IMR-90 (cell line): ENCODE measurements around the gene FSIP2. TPM values are rescaled to one million over a fixed set of nuclear protein-coding genes. Genes with fewer than 3 reads are reported as not detected.
"Not testable (repeated sequence)": the region's sequence is repeated elsewhere in the genome, so short reads cannot be mapped to it uniquely, and the experiment has no call there.

Experiments used
- ATAC-seq: fragments of 200-7000 bp; cut with Tn5 transposase; 2 replicates; pipeline ENCODE4 v1.9.1; 2020; ENCODE audit warnings: low read depth, mild to moderate bottlenecking, moderate library complexity
- BruUV-seq: library from RNA; stranded (reverse); fragments of 400-500 nt; replicated peaks from 2 replicates; lab custom pipeline; 2021; lab: Mats Ljungman, UMichigan
- CTCF ChIA-PET: fragments of 300-600 bp; formaldehyde crosslinking; extraction: SDS; loops from one replicate; lab custom pipeline; 2021; ENCODE audit warnings: antibody characterized with exemption; lab: Yijun Ruan, JAX
- POLR2A ChIA-PET: fragments of 300-600 bp; sonication (Branson Sonifier 250); formaldehyde crosslinking; loops from one replicate; lab custom pipeline; 2022; ENCODE audit warnings: antibody characterized with exemption; ENCODE audit not compliant: unreplicated experiment; lab: Charles Lee
- DNase-seq: peaks from one replicate; pipeline ENCODE4 v3.0.0; 2013
- H2AFZ ChIP-seq: replicated peaks from 2 replicates; pipeline ENCODE3; 2013; ENCODE audit warnings: low read length, mild to moderate bottlenecking; ENCODE audit not compliant: poor library complexity
- H2AK5ac ChIP-seq: 2 replicates; pipeline ENCODE4 v1.6.1; 2013; ENCODE audit warnings: low read depth, low read length, inconsistent platforms
- H2AK9ac ChIP-seq: replicated peaks from 2 replicates; pipeline ENCODE3; 2013; ENCODE audit warnings: mild to moderate bottlenecking, low read depth, low read length, moderate library complexity; ENCODE audit not compliant: poor library complexity
- H2BK120ac ChIP-seq: 2 replicates; pipeline ENCODE4 v1.6.1; 2013; ENCODE audit warnings: low read depth, low read length, inconsistent platforms
- H2BK15ac ChIP-seq: 3 replicates; pipeline ENCODE4 v1.6.1; 2013; ENCODE audit warnings: low read depth, low read length, inconsistent platforms
- H2BK20ac ChIP-seq: 2 replicates; pipeline ENCODE4 v1.6.1; 2013; ENCODE audit warnings: low read depth, mild to moderate bottlenecking, inconsistent platforms, low read length, moderate library complexity
- H2BK5ac ChIP-seq: 2 replicates; pipeline ENCODE4 v1.6.1; 2013; ENCODE audit warnings: mild to moderate bottlenecking, low read depth, low read length, inconsistent platforms; ENCODE audit not compliant: poor library complexity, severe bottlenecking
- H3K14ac ChIP-seq: replicated peaks from 2 replicates; pipeline ENCODE4 v1.6.1; 2013; ENCODE audit warnings: low read depth, low read length, inconsistent platforms
- H3K18ac ChIP-seq: 2 replicates; pipeline ENCODE4 v1.6.1; 2013; ENCODE audit warnings: low read depth, low read length, control low read depth
- H3K23ac ChIP-seq: 2 replicates; pipeline ENCODE4 v1.6.1; 2013; ENCODE audit warnings: low read depth, low read length, inconsistent platforms
- H3K27ac ChIP-seq: 2 replicates; pipeline ENCODE4 v1.5.1; 2013; ENCODE audit warnings: mild to moderate bottlenecking, control low read depth, low read length; ENCODE audit not compliant: insufficient read depth
- H3K27me3 ChIP-seq: 2 replicates; pipeline ENCODE4 v1.6.1; 2013; ENCODE audit warnings: low read length; ENCODE audit not compliant: control insufficient read depth, insufficient read depth
- H3K36me3 ChIP-seq: 2 replicates; pipeline ENCODE4 v1.6.1; 2013; ENCODE audit warnings: low read length, mixed read lengths; ENCODE audit not compliant: control insufficient read depth, insufficient read depth
- H3K4ac ChIP-seq: 2 replicates; pipeline ENCODE4 v1.6.1; 2013; ENCODE audit warnings: low read depth, low read length, inconsistent platforms
- H3K4me1 ChIP-seq: 2 replicates; pipeline ENCODE4 v1.6.1; 2013; ENCODE audit warnings: low read length, mixed read lengths; ENCODE audit not compliant: control insufficient read depth, insufficient read depth
- H3K4me2 ChIP-seq: 2 replicates; pipeline ENCODE4 v1.6.1; 2013; ENCODE audit warnings: low read depth, mild to moderate bottlenecking, control low read depth, low read length, moderate library complexity
- H3K4me3 ChIP-seq: 2 replicates; pipeline ENCODE4 v1.5.1; 2013; ENCODE audit warnings: low read depth, mild to moderate bottlenecking, control low read depth, low read length, moderate library complexity; ENCODE audit not compliant: insufficient read depth
- H3K56ac ChIP-seq: 2 replicates; pipeline ENCODE4 v1.6.1; 2013; ENCODE audit warnings: low read length, inconsistent platforms; ENCODE audit not compliant: insufficient read depth; ENCODE audit errors: extremely low read depth
- H3K79me1 ChIP-seq, 2 experiments: 2 replicates each; pipeline ENCODE4 v1.6.1; 2013; ENCODE audit warnings: low read length in 2 of 2, inconsistent platforms in 1 of 2, low read depth in 1 of 2
- H3K9ac ChIP-seq: 2 replicates; pipeline ENCODE4 v1.6.1; 2013; ENCODE audit warnings: low read depth, low read length, control low read depth
- H3K9me1 ChIP-seq: 2 replicates; pipeline ENCODE4 v1.6.1; 2013; ENCODE audit warnings: low read length, inconsistent platforms; ENCODE audit not compliant: insufficient read depth
- H3K9me3 ChIP-seq: 2 replicates; pipeline ENCODE4 v1.6.1; 2013; ENCODE audit warnings: low read length; ENCODE audit not compliant: control insufficient read depth, insufficient read depth
- H4K20me1 ChIP-seq: 2 replicates; pipeline ENCODE4 v1.6.1; 2013; ENCODE audit warnings: low read length, inconsistent platforms; ENCODE audit not compliant: insufficient read depth
- H4K5ac ChIP-seq: 2 replicates; pipeline ENCODE4 v1.6.1; 2013; ENCODE audit warnings: mild to moderate bottlenecking, low read depth, low read length, control low read depth
- H4K8ac ChIP-seq, 2 experiments: 2 replicates each; pipeline ENCODE4 v1.6.1; 2013; ENCODE audit warnings: low read depth in 2 of 2, low read length in 2 of 2, control low read depth in 1 of 2, inconsistent platforms in 1 of 2
- H4K91ac ChIP-seq: 2 replicates; pipeline ENCODE4 v1.6.1; 2013; ENCODE audit warnings: low read depth, low read length, inconsistent platforms; ENCODE audit not compliant: insufficient read depth
- WGBS, 2 experiments: methylation state at CpG; one replicate each; pipeline versions ENCODE4 v1.1.5 to v1.1.7; 2013; ENCODE audit warnings: missing lambda C conversion rate in 2 of 2; ENCODE audit not compliant: insufficient read length in 1 of 2; ENCODE audit errors: extremely low coverage in 2 of 2; 5-methylcytosine and 5-hydroxymethylcytosine counted together
- dilution Hi-C: fragments of 300-500 bp; cut with HindIII; formaldehyde crosslinking; loops from one replicate; pipeline ENCODE4 v1.14.3; 2018; ENCODE audit warnings: low sequenced_read_pairs; ENCODE audit not compliant: unreplicated experiment
- in situ Hi-C: fragments of 300-500 bp; cut with MboI; formaldehyde crosslinking; loops from 3 replicates; pipeline ENCODE4 v1.14.3; 2019; ENCODE audit warnings: low sequenced_read_pairs, inconsistent platforms, mixed read lengths
- intact Hi-C: fragments of 100-400 bp; cut with micrococcal nuclease; formaldehyde crosslinking; loops from 2 replicates; pipeline ENCODE4 v1.10.0; 2022
- polyA plus RNA-seq, 3 experiments: library from polyadenylated mRNA; depleted of rRNA; stranded (reverse); fragments of >200 nt; gene quantifications; 2 replicates each; pipeline ENCODE4 v1.2.3, GENCODE V29; 2012; ENCODE audit warnings: low replicate concordance in 1 of 3
- total RNA-seq: library from RNA; depleted of rRNA; stranded (reverse); fragments of >200 nt; gene quantifications from 2 replicates; pipeline ENCODE4 v1.2.3, GENCODE V29; 2012

FSIP2 gene
- total and polyA plus RNA-seq, 2 of the 4 experiments (the other 2 are of a cell fraction) = under 0.01 to 0.02 TPM

DNA sequence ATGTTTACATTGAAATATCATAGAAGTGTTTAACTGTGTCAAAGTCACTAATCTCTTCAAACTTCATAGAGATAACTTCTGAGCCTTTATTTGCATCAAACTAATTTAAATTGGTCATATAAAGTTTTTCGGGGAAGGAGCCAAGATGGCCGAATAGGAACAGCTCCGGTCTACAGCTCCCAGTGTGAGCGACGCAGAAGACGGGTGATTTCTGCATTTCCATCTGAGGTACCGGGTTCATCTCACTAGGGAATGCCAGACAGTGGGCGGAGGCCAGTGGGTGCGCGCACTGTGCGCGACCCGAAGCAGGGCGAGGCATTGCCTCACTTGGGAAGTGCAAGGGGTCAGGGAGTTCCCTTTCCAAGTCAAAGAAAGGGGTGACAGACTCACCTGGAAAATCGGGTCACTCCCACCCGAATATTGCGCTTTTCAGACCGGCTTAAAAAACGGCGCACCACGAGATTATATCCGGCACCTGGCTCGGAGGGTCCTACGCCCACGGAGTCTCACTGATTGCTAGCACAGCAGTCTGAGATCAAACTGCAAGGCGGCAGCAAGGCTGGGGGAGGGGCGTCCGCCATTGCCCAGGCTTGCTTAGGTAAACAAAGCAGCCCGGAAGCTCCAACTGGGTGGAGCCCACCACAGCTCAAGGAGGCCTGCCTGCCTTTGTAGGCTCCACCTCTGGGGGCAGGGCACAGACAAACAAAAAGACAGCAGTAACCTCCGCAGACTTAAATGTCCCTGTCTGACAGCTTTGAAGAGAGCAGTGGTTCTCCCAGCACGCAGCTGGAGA lies 126.1 kb downstream of the FSIP2 start:
- H3K23ac ChIP-seq, ATAC-seq, H4K20me1 ChIP-seq, H3K14ac ChIP-seq, H3K4me2 ChIP-seq, in situ Hi-C loops, H3K27me3 ChIP-seq, H3K9me1 ChIP-seq, H3K18ac ChIP-seq, H3K4me1 ChIP-seq, intact Hi-C loops, H2AK5ac ChIP-seq, H2BK120ac ChIP-seq, H2BK5ac ChIP-seq, H4K5ac ChIP-seq, H3K27ac ChIP-seq, dilution Hi-C loops, H3K9ac ChIP-seq, H4K91ac ChIP-seq, H3K4ac ChIP-seq, H3K56ac ChIP-seq, H2BK15ac ChIP-seq, H4K8ac ChIP-seq, H3K79me1 ChIP-seq, POLR2A ChIA-PET, H2AK9ac ChIP-seq, H2AFZ ChIP-seq, DNase-seq, H3K36me3 ChIP-seq, H3K9me3 ChIP-seq, H3K4me3 ChIP-seq, H2BK20ac ChIP-seq, BruUV-seq: not testable (repeated sequence)
- CTCF ChIA-PET = interaction anchor here (0.6 kb wide), 1 partner anchor 314 kb away, joined by 5 read pairs; no protein-coding TSS in a partner anchor
- 87% methylated on average over 3 of the region's 31 CpGs; no CpG with 5 or more reads in 1 of the 2 experiments for WGBS, 2 experiments
